Gastrocnemius medialis (tissue), 4 donors: Measurements from ENCODE around the gene SLCO3A1. TPM values are rescaled to one million over a fixed set of nuclear protein-coding genes. Genes with fewer than 3 reads are reported as not detected.

Experiments used
- ATAC-seq, 2 donors: fragments of 150-250 bp; one replicate each; pipeline ENCODE4 v1.9.1; 2016
- DNase-seq, 2 donors: peaks; one replicate each; pipeline ENCODE4 v3.0.0-alpha.2; 2019
- H3K27ac ChIP-seq, 4 donors: fragments of 200-600 bp; sonication (generic); 1 replicate in 1 of 4; 2 replicates in 3 of 4; pipeline ENCODE4 v1.5.1; 2016 to 2018; ENCODE audit warnings: mild to moderate bottlenecking in 2 of 4, moderate library complexity in 1 of 4
- H3K27me3 ChIP-seq, 3 donors: fragments of 200-600 bp; sonication (generic) in 2 of 3; 1 replicate in 1 of 3; 2 replicates in 2 of 3; pipeline versions ENCODE4 v1.5.1 to v1.6.0; 2016 to 2019; ENCODE audit warnings: mild to moderate bottlenecking in 1 of 3, moderate library complexity in 1 of 3
- H3K36me3 ChIP-seq, 2 donors: fragments of 200-600 bp; sonication (generic) in 1 of 2; one replicate each; pipeline ENCODE4 v1.5.1; 2017 to 2018
- H3K4me1 ChIP-seq, 2 donors: fragments of 200-600 bp; sonication (generic) in 1 of 2; one replicate each; pipeline ENCODE4 v1.5.1; 2016 to 2017; ENCODE audit warnings: mild to moderate bottlenecking in 2 of 2
- H3K4me3 ChIP-seq, 4 donors: fragments of 200-600 bp; sonication (generic) in 3 of 4; 1 replicate in 1 of 4; 2 replicates in 3 of 4; pipeline ENCODE4 v1.5.1; 2016 to 2019; ENCODE audit warnings: mild to moderate bottlenecking in 2 of 4
- H3K9me3 ChIP-seq, 3 donors: fragments of 200-600 bp; sonication (generic) in 2 of 3; 1 replicate in 1 of 3; 2 replicates in 2 of 3; pipeline ENCODE4 v1.5.1; 2016 to 2019
- POLR2A ChIP-seq, 2 donors: fragments of 450-650 bp; IDR thresholded peaks; one replicate each; pipeline ENCODE4 v1.6.1; 2017; ENCODE audit warnings: antibody characterized with exemption in 2 of 2, mild to moderate bottlenecking in 2 of 2, moderate library complexity in 2 of 2
- in situ Hi-C, 4 donors: fragments of 200-750 bp; cut with MboI; loops; one replicate each; pipeline versions ENCODE4 v1.15.0 to v1.8.0; 2017; ENCODE audit warnings: low sequenced_read_pairs in 4 of 4
- intact Hi-C: fragments of 100-400 bp; cut with DNase I; formaldehyde crosslinking; loops from one replicate; pipeline ENCODE4 v1.15.1; 2023; ENCODE audit warnings: low total_unique reads
- total RNA-seq, 4 donors: library from RNA; depleted of rRNA; stranded (reverse); fragments of >200 nt; gene quantifications; one replicate each; pipeline versions ENCODE4 v1.1.0 to v1.2.3, GENCODE V29; 2016
- TF ChIP-seq, protein P1 (sequence below), 5 experiments: fragments of 450-650 bp in 3 of 5; fragments of 200-600 bp in 2 of 5; sonication (generic) in 2 of 5; IDR thresholded peaks in 4 of 5; conservative IDR thresholded peaks in 1 of 5; 1 replicate in 4 of 5; 2 replicates in 1 of 5; pipeline ENCODE4 v1.5.1; 2016 to 2019; ENCODE audit warnings: antibody characterized with exemption in 5 of 5, mild to moderate bottlenecking in 3 of 5, moderate library complexity in 3 of 5

Gene SLCO3A1
- total RNA-seq, 4 donors from 2014 or later, result 1.3 to 3.6 (median 3.0) TPM

GRCh38 chr15:92071045-92071634 lies 217.6 kb downstream of the SLCO3A1 start:
- TF ChIP-seq, protein P1, sequence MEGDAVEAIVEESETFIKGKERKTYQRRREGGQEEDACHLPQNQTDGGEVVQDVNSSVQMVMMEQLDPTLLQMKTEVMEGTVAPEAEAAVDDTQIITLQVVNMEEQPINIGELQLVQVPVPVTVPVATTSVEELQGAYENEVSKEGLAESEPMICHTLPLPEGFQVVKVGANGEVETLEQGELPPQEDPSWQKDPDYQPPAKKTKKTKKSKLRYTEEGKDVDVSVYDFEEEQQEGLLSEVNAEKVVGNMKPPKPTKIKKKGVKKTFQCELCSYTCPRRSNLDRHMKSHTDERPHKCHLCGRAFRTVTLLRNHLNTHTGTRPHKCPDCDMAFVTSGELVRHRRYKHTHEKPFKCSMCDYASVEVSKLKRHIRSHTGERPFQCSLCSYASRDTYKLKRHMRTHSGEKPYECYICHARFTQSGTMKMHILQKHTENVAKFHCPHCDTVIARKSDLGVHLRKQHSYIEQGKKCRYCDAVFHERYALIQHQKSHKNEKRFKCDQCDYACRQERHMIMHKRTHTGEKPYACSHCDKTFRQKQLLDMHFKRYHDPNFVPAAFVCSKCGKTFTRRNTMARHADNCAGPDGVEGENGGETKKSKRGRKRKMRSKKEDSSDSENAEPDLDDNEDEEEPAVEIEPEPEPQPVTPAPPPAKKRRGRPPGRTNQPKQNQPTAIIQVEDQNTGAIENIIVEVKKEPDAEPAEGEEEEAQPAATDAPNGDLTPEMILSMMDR (IDR thresholded peaks at IDR 0.05 in 4 of 5, conservative IDR thresholded peaks at IDR 0.05 in 1 of 5), result no peak
- no peak for TF ChIP-seq POLR2A (IDR thresholded peaks at IDR 0.05)
- intact Hi-C loops (loop anchor here (10.0 kb wide), 2 partner anchors 126 to 186 kb away; no protein-coding TSS in a partner anchor), in situ Hi-C loops (loop anchor here in 2 of 4 donors (5.0 to 10.0 kb wide), 2 partner anchors 224 to 226 kb away; no protein-coding TSS in a partner anchor)
- no peaks in the 10 kb centered on the region for H3K36me3 ChIP-seq
- DNase-seq, result no peak
- peaks cover 11 to 12% of the 10 kb centered on the region in 2 donors for H3K4me1 ChIP-seq
- no peak for ATAC-seq
- H3K27ac ChIP-seq, result no peak overlapping the region
- H3K9me3 ChIP-seq, result no peaks in the 10 kb centered on the region
- H3K27me3 ChIP-seq, result no peaks in the 10 kb centered on the region
- H3K4me3 ChIP-seq, result no peak overlapping the region

- ATAC-seq (no peak), DNase-seq (no peak)
- Histone ChIP-seq H3K27me3 (no peaks in the 10 kb centered on the region), H3K27ac (no peak overlapping the region), H3K4me3 (no peak overlapping the region), H3K36me3 (no peaks in the 10 kb centered on the region), H3K9me3 (no peaks in the 10 kb centered on the region), H3K4me1 (peaks cover 11 to 12% of the 10 kb centered on the region in 2 donors)
- TF ChIP-seq, protein P1 (IDR thresholded peaks at IDR 0.05 in 4 of 5, conservative IDR thresholded peaks at IDR 0.05 in 1 of 5), result no peak
- TF ChIP-seq POLR2A (IDR thresholded peaks at IDR 0.05), result no peak
- intact Hi-C loops (loop anchor here (10.0 kb wide), 2 partner anchors 128 to 188 kb away; no protein-coding TSS in a partner anchor), in situ Hi-C loops (loop anchor here in 2 of 4 donors (5.0 to 10.0 kb wide), 2 partner anchors 226 to 228 kb away; no protein-coding TSS in a partner anchor)
These were observed 219.7 kb downstream of the SLCO3A1 start for GRCh38 chr15:92073044-92073785.

GRCh38 chr15:92074101-92074500 lies 220.6 kb downstream of the SLCO3A1 start:
- peaks cover 11 to 12% of the 10 kb centered on the region in 2 donors for H3K4me1 ChIP-seq
- DNase-seq (no peak), ATAC-seq (no peak)
- in situ Hi-C loops, result loop anchor here in 2 of 4 donors (5.0 to 10.0 kb wide), 2 partner anchors 227 to 229 kb away; no protein-coding TSS in a partner anchor
- TF ChIP-seq POLR2A (IDR thresholded peaks at IDR 0.05), result no peak
- TF ChIP-seq, protein P1 (IDR thresholded peaks at IDR 0.05 in 4 of 5, conservative IDR thresholded peaks at IDR 0.05 in 1 of 5), result no peak
- H3K36me3 ChIP-seq, result no peaks in the 10 kb centered on the region
- H3K27me3 ChIP-seq, result no peaks in the 10 kb centered on the region
- H3K4me3 ChIP-seq, result no peak overlapping the region
- no peak overlapping the region for H3K27ac ChIP-seq
- no peaks in the 10 kb centered on the region for H3K9me3 ChIP-seq
- intact Hi-C loops, result loop anchor here (10.0 kb wide), 2 partner anchors 129 to 189 kb away; no protein-coding TSS in a partner anchor

- intact Hi-C loops, result loop anchor here (5.0 to 10.0 kb wide), 3 partner anchors 130 to 367 kb away; no protein-coding TSS in a partner anchor
- in situ Hi-C loops, result loop anchor here in 3 of 4 donors (5.0 to 25.0 kb wide), 4 partner anchors 227 to 638 kb away; no protein-coding TSS in a partner anchor
These were observed 221.1 kb downstream of the SLCO3A1 start for GRCh38 chr15:92074646-92075045.

More at GRCh38 chr15:92074646-92075045, 221.1 kb downstream of the SLCO3A1 start:
- Histone ChIP-seq H3K4me3 (no peak overlapping the region), H3K27ac (no peak overlapping the region), H3K9me3 (no peaks in the 10 kb centered on the region), H3K4me1 (peaks cover 11 to 12% of the 10 kb centered on the region in 2 donors), H3K36me3 (no peaks in the 10 kb centered on the region), H3K27me3 (no peaks in the 10 kb centered on the region)
- TF ChIP-seq, protein P1 (IDR thresholded peaks at IDR 0.05 in 4 of 5, conservative IDR thresholded peaks at IDR 0.05 in 1 of 5), result no peak
- TF ChIP-seq POLR2A (IDR thresholded peaks at IDR 0.05), result no peak
- DNase-seq, result no peak
- no peak for ATAC-seq
